Medulla oblongata (tissue), 1 donor: ENCODE data around the gene PACS1.

ENCODE experiments used
- DNase-seq: peaks from one replicate; pipeline ENCODE4 v3.0.0-alpha.2; 2015; ENCODE audit errors: extremely low spot score

Gene PACS1

GRCh38 chr11:66184728-66185127 lies 114.7 kb downstream of the PACS1 start:
- no peak for DNase-seq

GRCh38 chr11:66186470-66186869 lies 116.4 kb downstream of the PACS1 start:
- no peak for DNase-seq

- DNase-seq, result no peak
These were observed 117.4 kb downstream of the PACS1 start for GRCh38 chr11:66187453-66187852.

GRCh38 chr11:66188580-66188979 lies 118.5 kb downstream of the PACS1 start:
- no peak for DNase-seq

- no peak for DNase-seq
These were observed 119.1 kb downstream of the PACS1 start for GRCh38 chr11:66189031-66189745.

GRCh38 chr11:66190786-66191185 lies 120.7 kb downstream of the PACS1 start:
- no peak for DNase-seq

GRCh38 chr11:66192181-66192863 lies 122.2 kb downstream of the PACS1 start:
- DNase-seq, result no peak

- DNase-seq, result no peak
These were observed 124.3 kb downstream of the PACS1 start for GRCh38 chr11:66194391-66194790.

GRCh38 chr11:66195867-66196266 lies 125.8 kb downstream of the PACS1 start:
- no peak for DNase-seq

GRCh38 chr11:66203847-66204246 lies 133.8 kb downstream of the PACS1 start:
- DNase-seq, result no peak

- no peak for DNase-seq
These were observed 134.3 kb downstream of the PACS1 start for GRCh38 chr11:66204412-66204811.

- no peak for DNase-seq
These were observed 137.7 kb downstream of the PACS1 start for GRCh38 chr11:66207816-66208215.

GRCh38 chr11:66211100-66211499 lies 141.0 kb downstream of the PACS1 start:
- no peak for DNase-seq

GRCh38 chr11:66216911-66217310 lies 146.8 kb downstream of the PACS1 start:
- no peak for DNase-seq

- no peak for DNase-seq
These were observed 148.0 kb downstream of the PACS1 start for GRCh38 chr11:66218036-66218435.

GRCh38 chr11:66218846-66219620 lies 149.0 kb downstream of the PACS1 start:
- DNase-seq, result no peak

- DNase-seq, result no peak
These were observed 149.9 kb downstream of the PACS1 start for GRCh38 chr11:66219846-66220565.

- DNase-seq, result no peak
These were observed 150.5 kb downstream of the PACS1 start for GRCh38 chr11:66220566-66220935.

- DNase-seq, result no peak
These were observed 150.9 kb downstream of the PACS1 start for GRCh38 chr11:66221012-66221411.

GRCh38 chr11:66221726-66222236 lies 151.7 kb downstream of the PACS1 start:
- DNase-seq, result no peak

GRCh38 chr11:66222358-66223149 lies 152.5 kb downstream of the PACS1 start:
- DNase-seq, result peak; percentile 95
